Kidney tubule cell (primary cell): ENCODE results near the gene PACRG.

Experiments used
- DNase-seq: peaks from one replicate; pipeline ENCODE4 v3.0.0-alpha.2; 2018; ENCODE audit warnings: low spot score

The PACRG gene

GRCh38 chr6:162866656-162867055 is 138.9 kb downstream of the PACRG start:
- peak; percentile 25 for DNase-seq

DNA sequence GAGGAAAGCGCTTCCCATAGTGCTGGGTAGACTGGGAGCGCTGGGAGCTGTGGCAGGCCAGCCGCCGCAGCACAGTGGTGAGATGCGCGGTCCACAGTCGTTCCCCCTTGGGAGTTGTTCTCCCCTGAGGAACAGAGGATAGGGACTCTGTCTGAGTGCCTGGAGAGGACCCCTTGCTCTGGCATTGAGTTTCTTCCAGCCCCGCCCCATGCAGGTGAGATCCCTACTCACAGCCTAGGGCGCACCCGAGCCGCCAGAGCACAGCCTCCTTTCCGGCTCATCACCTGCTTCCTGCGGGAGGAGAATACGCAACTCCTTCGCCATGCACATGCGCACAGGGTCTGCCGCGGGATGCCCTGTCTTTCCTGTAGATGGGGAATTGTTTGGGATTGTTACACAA is 140.6 kb downstream of the PACRG start:
- no peak for DNase-seq

GRCh38 chr6:162871966-162872365 is 144.2 kb downstream of the PACRG start:
- no peak for DNase-seq

DNA sequence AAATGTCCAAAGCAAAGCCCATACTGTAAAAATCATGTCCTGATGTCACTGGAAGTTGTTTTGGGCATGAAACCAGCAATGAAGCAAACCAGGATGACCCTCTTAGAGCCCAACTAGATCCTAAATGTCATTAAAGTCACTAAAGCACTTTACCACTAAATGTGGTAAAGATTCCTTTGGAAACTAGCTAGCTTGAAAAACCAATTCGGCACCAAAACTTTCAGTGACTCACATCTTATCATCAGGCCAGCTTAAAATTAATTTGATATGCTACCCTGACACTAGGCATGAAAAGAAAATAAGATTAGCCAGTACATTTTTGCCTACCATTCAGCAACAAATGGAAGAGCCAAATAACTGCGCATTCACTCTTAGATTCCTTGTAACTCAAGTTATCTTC is 145.8 kb downstream of the PACRG start:
- no peak for DNase-seq

- no peak for DNase-seq
Measured at GRCh38 chr6:162875070-162875469, 147.3 kb downstream of the PACRG start.

DNA sequence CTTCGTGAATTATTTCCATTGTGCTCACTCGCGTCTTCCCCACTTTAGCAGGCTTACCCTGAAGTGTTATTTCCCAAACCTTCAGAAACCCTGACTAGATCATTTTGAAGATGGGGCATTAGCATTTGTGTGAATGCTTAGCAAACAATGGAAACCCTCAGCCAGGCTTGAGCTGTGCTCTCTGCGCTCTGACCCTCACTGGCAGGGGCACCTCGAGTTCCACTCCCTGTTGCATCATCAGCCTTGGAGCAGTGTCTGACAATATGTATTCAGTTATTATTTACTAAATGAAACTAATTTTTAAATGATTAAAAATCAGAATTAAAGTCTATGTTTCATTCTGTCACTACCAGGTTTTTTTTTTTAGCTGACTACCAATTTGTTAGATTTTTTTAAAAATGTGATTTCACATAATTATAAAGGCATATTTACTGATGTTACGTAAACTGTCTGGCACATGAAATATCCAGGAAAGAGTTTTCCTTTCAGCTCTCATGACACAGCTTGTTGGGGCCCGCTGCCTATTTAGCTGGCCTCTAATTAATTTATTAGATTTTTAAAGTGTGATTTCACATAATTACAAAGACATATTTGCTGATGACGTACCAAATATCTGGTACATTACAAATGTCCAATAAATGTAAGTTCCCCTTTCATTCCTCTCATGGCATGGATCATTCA is 155.2 kb downstream of the PACRG start:
- no peak for DNase-seq

DNA sequence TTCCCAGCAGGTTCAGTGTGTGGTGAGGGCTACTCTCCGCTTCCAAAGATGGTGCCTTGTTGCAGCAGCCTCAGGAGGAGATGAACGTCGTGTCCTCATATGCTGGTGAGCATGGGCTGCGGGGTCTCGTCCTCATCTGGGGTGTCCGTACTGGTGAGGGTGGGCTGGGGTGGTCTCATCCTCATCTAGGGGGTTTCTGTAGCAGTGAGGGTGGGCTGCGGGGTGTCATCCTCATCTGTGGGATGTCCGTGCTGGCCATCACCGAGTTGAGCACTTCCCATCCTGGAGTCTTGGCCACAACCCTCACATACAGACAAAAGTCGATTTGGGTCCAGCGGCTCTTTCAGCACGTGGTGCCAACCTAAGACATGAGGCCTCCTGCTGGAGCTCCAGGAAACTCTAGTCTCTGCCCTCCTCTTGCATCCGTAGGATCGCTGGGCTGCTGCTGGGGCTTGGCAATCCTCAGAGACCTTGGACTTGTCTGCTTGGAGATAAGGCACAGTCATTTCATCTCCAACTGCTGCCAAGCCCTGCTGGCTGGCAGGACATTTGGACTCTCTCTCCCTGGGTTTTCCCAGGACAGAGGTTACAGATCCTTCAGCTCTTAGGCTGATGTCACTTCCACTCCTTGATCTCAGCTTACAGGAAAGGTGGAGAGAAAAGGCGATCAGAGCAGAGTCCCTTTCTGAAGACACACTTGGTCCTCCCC is 160.4 kb downstream of the PACRG start:
- no peak for DNase-seq

DNA sequence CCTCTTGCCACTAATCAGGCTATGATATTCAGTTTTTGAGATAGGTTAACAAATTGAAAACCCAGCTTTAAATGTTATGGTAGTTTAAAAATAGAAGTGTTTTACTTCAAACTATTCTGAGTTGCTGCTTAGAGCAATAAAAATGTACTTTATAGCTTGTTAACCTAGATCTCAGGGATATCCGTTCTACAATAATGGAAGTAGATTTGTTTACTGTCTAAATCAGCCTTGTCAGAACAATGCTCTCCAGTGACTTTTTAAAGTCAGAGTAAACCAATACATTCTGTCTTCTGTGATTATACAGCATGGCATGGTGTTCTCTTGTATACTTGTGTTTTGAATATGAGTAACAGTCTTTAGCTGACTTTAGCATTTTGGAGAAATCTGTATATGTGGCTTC is 161.5 kb downstream of the PACRG start:
- DNase-seq, result no peak

GRCh38 chr6:162898011-162898410 is 170.2 kb downstream of the PACRG start:
- no peak for DNase-seq

GRCh38 chr6:162899148-162899547 is 171.4 kb downstream of the PACRG start:
- DNase-seq, result no peak

GRCh38 chr6:162900503-162900902 is 172.7 kb downstream of the PACRG start:
- DNase-seq, result no peak

- DNase-seq, result no peak
Measured at GRCh38 chr6:162904069-162904663, 176.4 kb downstream of the PACRG start.

DNA sequence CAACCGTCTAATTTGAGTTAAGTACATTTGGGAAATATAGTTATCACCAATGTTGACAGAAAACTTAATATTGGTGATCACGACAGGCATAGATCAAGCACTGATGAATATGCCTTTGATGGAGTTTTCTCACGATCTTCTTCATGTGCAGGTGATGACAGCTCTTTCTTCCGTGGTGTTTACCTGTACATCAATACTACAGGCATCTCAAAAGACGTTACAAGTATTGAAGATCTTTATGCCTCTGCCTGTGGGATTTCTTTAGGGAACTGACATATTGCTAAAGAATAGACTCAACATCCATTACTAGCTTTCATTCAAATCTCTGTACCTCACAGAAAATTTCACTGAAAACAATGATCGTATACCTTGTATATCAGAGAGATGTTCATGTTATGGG is 178.7 kb downstream of the PACRG start:
- DNase-seq, result no peak

- peak; percentile 46 for DNase-seq
Measured at GRCh38 chr6:162907876-162908481, 180.2 kb downstream of the PACRG start.

DNA sequence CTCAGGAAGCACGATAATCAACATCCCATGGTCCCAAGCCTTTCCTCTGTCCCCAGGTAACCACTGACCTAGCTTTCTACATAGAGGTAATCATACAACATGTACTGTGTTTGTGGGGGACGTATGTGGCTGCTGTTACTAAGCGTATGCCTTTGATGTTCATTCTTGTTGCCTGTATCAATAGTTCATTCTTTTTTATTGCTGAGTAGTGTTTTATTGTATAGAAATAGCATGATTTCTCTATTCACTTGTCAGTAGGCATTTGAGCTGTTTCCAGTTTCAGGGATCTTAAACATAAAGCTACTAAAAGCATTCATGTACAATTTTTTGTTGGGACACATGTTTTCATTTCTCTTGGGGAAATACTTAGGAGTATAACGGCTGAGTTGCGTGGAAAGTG is 185.4 kb downstream of the PACRG start:
- DNase-seq, result no peak

DNA sequence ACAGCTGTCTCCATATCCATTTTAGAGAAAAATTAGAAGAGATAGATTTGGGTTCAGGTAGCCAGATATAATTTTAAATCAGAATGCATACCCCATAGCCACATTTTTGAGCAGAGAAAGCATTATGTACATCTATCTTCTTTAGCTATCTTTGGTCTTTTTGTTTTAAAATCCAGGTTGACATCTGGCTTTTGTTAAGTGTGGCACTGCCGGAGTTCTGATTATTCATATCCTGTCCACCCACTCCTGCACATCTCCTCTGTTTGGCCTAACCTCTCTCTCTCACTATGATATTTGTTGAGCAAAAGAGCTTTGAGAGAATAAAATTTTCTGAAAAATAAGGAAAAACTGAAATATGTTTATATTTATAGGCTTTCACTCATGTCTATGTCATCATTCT is 189.7 kb downstream of the PACRG start:
- DNase-seq, result no peak

- DNase-seq, result no peak
Measured at GRCh38 chr6:162921062-162921461, 193.3 kb downstream of the PACRG start.

DNA sequence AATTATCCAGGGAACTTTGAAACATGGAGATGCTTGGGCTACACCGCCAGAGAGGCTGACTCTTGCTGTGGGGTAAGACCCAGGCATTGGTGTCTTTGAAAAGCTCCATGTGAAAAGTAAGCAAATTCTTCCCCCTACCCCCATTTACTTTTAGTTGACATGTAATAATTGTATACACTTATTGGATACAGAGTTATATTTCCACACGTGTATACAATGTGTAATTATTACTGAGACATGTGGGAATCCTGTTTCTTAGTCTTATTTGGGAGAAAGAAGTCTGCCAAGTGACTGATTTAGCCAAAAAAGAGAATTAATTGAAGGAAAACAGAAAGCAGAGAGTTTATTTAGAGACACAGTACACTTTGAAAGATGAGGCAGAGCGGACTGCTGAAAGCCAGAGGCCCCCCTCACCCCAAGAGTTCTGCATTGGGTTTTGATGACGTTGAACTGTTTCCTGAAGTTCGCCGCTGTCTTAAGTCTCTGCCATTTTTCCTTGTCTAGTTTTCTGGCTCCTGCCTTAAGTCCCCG is 193.8 kb downstream of the PACRG start:
- no peak for DNase-seq

DNA sequence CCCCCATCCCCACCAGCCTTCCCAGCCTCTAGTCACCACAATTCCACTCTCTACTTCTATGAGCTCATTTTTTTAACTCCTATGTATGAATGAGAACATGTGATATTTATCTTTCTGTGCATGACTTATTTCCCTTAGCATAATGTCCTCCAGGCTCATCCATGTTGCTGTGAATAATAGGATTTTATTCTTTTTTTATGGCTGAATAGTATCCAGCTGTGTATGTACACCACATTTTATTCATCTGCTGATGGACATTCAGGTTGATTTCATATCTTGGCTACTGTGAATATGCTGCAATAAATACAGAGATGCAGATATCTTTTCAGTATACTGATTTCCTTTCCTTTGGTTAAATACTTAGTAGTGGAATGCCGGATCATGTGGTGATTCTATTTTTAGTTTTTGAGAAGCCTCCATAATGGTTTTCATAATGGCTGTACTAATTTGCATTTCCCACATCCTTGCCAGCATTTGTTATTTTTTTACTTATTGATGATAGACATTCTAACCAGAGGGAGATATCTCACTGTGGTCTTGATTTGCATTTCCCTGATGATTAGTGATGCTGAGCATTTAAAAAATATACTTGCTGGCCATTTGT is 194.9 kb downstream of the PACRG start:
- DNase-seq, result no peak

DNA sequence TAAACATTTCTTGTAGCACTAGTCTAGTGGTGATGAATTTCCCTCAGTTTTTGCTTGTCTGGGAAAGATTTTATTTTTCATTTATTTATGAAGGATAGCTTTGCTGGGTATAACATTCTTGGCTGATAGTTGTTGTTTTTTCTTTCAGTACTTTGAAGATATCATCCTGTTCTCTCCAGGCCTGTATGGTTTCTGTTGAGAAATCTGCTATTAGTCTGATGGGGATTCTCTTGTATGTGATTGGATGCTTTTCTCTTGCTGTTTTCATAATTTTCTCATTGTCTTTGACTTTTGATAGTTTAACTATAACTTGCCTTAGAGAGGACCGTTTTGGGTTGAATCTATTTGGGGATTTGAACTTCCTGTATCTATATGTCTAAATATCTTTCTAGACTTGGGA is 207.1 kb downstream of the PACRG start:
- DNase-seq, result no peak

DNA sequence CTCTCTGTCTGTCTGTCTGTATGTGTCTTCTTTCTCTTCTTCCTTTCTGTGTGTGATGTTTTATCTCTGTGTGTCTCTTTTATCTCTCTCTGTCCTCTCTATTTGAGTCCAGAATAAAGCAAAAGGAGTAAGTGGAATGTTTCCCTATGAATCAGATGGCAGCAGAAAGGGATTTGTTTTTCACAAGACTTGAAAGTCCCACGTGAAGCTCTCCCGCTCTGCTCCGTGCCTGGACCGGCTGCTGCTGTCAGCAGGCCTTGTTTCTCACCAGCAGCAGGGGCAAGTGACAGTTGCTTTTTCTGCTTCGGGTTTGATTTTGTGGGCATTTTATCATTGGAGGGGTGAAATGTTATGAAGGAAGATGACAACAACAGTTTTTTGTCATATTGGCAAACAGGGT is 212.7 kb downstream of the PACRG start:
- DNase-seq, result no peak

- DNase-seq, result no peak
Measured at GRCh38 chr6:162941128-162941527, 213.4 kb downstream of the PACRG start.
